Measurements from ENCODE around the gene SLC22A3. TPM values are rescaled to one million over a fixed set of nuclear protein-coding genes. Genes with fewer than 3 reads are reported as not detected.
A peak's percentile ranks its signal among the peaks of the same experiment; 100 is the strongest.
"Not testable (repeated sequence)": the region's sequence is repeated elsewhere in the genome, so short reads cannot be mapped to it uniquely, and the experiment has no call there.

The SLC22A3 gene
- total and polyA plus RNA-seq, 4 donors, result 9.5 to 65.0 (median 33.3) TPM

DNA sequence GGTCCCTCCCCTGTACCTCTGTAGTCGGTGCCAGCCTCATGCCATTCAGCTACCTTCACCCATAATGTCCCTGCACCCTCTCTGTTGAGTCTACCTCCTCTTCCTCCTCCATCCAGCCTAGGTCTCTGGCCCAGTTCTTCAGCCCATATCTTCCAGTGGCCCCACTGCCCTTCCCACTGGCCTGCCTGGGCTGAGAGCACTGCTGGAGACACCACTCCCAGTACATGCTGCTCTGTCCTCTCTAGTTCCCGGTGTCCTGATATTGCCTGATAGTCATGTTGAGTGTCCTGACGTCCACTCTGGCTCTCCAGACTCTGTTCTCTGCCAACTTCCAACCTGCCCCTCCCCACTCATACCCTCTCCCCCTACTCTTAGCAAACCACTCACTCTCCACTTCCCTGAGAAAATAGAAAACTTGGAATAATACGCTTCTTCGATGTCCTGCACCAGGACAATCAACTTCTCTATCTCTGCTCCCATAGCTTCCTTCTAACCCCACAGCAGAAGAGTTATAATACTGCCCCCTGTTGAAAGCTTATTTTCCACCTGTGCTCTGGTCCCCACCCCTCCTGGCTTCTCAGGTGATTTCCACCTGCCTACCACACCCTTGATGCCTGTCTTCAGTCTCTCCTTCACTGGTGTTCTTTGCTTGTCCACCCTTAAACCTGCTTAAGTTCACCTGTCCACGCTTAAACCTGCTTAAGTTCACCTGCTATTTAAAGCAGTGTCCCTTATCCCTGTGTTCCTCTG lies 19.8 kb downstream of the SLC22A3 start:
- DNase-seq (no peak), ATAC-seq (ENCODE audit: insufficient read depth, low FRiP score) (peak; percentile 7)
- Histone ChIP-seq H3K9me3 (ENCODE audit: control insufficient read depth in 4 of 4, insufficient read depth in 3 of 4, low read length in 3 of 4) (peaks cover 0 to 7% (median 2%) of the 10 kb centered on the region in 4 donors), H3K36me3 (ENCODE audit: control insufficient read depth in 4 of 4, insufficient read depth in 4 of 4, low read length in 4 of 4) (no peaks in the 10 kb centered on the region), H3K4me1 (ENCODE audit: control insufficient read depth in 5 of 5, insufficient read depth in 5 of 5, low read length in 5 of 5) (peaks cover 0 to 3% (median 0%) of the 10 kb centered on the region in 5 donors), H3K27me3 (ENCODE audit: control insufficient read depth in 3 of 3, insufficient read depth in 3 of 3, low read length in 2 of 3) (no peaks in the 10 kb centered on the region), H3K4me3 (no peak overlapping the region), H3K27ac (ENCODE audit: low read depth in 1 of 2, low read length in 1 of 2) (no peak overlapping the region), H3K9ac (ENCODE audit: insufficient read depth in 1 of 2, low read length in 2 of 2) (no peak overlapping the region)
- TF ChIP-seq, protein P1, sequence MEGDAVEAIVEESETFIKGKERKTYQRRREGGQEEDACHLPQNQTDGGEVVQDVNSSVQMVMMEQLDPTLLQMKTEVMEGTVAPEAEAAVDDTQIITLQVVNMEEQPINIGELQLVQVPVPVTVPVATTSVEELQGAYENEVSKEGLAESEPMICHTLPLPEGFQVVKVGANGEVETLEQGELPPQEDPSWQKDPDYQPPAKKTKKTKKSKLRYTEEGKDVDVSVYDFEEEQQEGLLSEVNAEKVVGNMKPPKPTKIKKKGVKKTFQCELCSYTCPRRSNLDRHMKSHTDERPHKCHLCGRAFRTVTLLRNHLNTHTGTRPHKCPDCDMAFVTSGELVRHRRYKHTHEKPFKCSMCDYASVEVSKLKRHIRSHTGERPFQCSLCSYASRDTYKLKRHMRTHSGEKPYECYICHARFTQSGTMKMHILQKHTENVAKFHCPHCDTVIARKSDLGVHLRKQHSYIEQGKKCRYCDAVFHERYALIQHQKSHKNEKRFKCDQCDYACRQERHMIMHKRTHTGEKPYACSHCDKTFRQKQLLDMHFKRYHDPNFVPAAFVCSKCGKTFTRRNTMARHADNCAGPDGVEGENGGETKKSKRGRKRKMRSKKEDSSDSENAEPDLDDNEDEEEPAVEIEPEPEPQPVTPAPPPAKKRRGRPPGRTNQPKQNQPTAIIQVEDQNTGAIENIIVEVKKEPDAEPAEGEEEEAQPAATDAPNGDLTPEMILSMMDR (IDR thresholded peaks at IDR 0.05; ENCODE audit: control extremely low read depth, extremely low read depth), result no peak
- WGBS, 2 donors, result 64 to 86% methylated on average over 6 of the region's 6 CpGs

DNA sequence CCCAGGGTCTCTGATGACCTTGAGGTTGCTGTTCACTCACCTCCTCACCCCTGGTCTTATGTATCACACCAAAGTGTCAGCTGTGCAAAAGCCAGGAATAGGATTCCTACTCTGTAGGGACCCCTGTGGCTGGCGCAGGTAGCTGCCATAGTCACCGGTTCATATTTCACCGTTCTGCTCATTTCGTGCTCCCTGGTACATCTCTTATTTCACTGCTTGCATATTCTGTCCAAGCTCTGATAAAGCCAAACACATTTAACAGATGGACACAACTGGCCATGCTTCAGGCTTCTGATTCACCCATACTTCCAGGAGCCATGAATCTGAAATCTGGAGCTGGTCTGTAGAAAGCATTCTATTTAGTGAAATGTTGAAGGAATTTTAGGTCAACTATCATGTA lies 20.5 kb downstream of the SLC22A3 start:
- WGBS, 2 donors, result 87 to 92% methylated on average over 4 of the region's 4 CpGs
- DNase-seq, result no peak
- H3K27me3 ChIP-seq (ENCODE audit: control insufficient read depth in 3 of 3, insufficient read depth in 3 of 3, low read length in 2 of 3), result no peaks in the 10 kb centered on the region

DNA sequence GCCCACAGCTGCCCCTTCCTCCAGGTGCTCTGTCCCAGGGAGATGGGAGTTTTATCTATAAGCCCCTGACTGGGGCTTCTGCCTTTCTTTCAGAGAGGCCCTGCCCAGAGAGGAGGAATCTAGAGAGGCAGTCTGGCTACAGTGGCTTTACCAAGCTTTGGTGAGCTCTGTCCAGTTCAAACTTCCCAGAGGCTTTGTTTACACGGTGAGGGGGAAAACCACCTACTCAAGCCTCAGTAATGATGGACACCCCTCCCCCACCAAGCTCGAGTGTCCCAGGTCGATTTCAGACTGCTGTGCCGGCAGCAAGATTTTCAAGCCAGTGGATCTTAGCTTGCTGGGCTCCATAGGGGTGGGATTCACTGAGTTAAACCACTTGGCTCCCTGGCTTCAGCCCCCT lies 25.4 kb downstream of the SLC22A3 start:
- H3K36me3 ChIP-seq (ENCODE audit: control insufficient read depth in 4 of 4, insufficient read depth in 4 of 4, low read length in 4 of 4); H3K9ac ChIP-seq (ENCODE audit: insufficient read depth in 1 of 2, low read length in 2 of 2); H3K9me3 ChIP-seq (ENCODE audit: control insufficient read depth in 4 of 4, insufficient read depth in 3 of 4, low read length in 3 of 4); H3K4me3 ChIP-seq; ATAC-seq (ENCODE audit: insufficient read depth, low FRiP score); H3K27me3 ChIP-seq (ENCODE audit: control insufficient read depth in 3 of 3, insufficient read depth in 3 of 3, low read length in 2 of 3); H3K27ac ChIP-seq (ENCODE audit: low read depth in 1 of 2, low read length in 1 of 2); DNase-seq; H3K4me1 ChIP-seq (ENCODE audit: control insufficient read depth in 5 of 5, insufficient read depth in 5 of 5, low read length in 5 of 5): not testable (repeated sequence)
- WGBS, 2 donors, result 59 to 85% methylated on average over 4 of the region's 4 CpGs

More for the DNA sequence above, 20.5 kb downstream of the SLC22A3 start:
- Histone ChIP-seq H3K9ac (ENCODE audit: insufficient read depth in 1 of 2, low read length in 2 of 2) (no peak overlapping the region), H3K4me1 (ENCODE audit: control insufficient read depth in 5 of 5, insufficient read depth in 5 of 5, low read length in 5 of 5) (peaks cover 0 to under 1% (median 0%) of the 10 kb centered on the region in 5 donors), H3K4me3 (no peak overlapping the region), H3K9me3 (ENCODE audit: control insufficient read depth in 4 of 4, insufficient read depth in 3 of 4, low read length in 3 of 4) (peaks cover 0 to 7% (median 2%) of the 10 kb centered on the region in 4 donors), H3K36me3 (ENCODE audit: control insufficient read depth in 4 of 4, insufficient read depth in 4 of 4, low read length in 4 of 4) (no peaks in the 10 kb centered on the region), H3K27ac (ENCODE audit: low read depth in 1 of 2, low read length in 1 of 2) (no peak overlapping the region)
- TF ChIP-seq, protein P1 (IDR thresholded peaks at IDR 0.05; ENCODE audit: control extremely low read depth, extremely low read depth), result no peak
- no peak for ATAC-seq (ENCODE audit: insufficient read depth, low FRiP score)

DNA sequence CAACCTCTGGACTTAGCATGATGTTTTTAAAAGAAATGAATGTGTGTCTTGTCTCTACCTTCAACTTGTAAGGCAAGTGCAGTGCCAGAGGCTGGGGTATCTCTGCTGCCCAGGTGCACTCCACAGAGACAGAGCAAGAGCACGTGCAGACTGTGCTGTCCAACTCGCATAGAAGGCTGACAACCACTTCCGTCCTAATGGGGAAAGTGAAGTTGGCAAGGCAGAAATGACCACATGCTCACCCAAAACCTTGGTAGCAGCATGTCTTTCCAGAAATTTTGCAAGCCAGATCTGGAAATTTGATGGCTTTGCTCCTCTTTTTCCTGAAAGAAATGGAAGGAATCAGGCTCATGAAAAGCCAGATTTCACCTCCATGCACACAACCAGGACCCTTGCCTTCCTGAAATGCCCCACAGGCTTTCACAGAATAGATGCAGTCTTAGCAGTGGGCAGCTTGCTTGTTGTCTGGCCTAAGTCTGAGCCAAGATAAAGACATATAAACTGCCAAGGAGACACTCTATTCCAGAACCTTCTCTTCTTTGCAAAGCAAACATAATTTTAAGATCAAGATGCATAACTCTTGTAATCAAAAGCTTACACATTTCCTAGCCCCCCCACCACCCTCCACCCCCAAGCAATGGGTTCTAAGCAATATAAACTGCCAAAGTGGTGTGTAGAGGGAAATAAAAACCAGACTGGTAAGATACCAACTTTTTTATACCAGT lies 26.8 kb downstream of the SLC22A3 start:
- peaks cover 0 to 4% (median 0%) of the 10 kb centered on the region in 5 donors for H3K4me1 ChIP-seq (ENCODE audit: control insufficient read depth in 5 of 5, insufficient read depth in 5 of 5, low read length in 5 of 5)
- ATAC-seq (ENCODE audit: insufficient read depth, low FRiP score) (no peak), DNase-seq (no peak)
- H3K4me3 ChIP-seq, result no peak overlapping the region
- H3K27me3 ChIP-seq (ENCODE audit: control insufficient read depth in 3 of 3, insufficient read depth in 3 of 3, low read length in 2 of 3), result no peaks in the 10 kb centered on the region
- TF ChIP-seq, protein P1 (IDR thresholded peaks at IDR 0.05; ENCODE audit: control extremely low read depth, extremely low read depth), result no peak
- WGBS, 2 donors, result 59 to 84% methylated on average over 3 of the region's 3 CpGs
- peaks cover 0 to 5% (median 1%) of the 10 kb centered on the region in 4 donors for H3K9me3 ChIP-seq (ENCODE audit: control insufficient read depth in 4 of 4, insufficient read depth in 3 of 4, low read length in 3 of 4)
- no peaks in the 10 kb centered on the region for H3K36me3 ChIP-seq (ENCODE audit: control insufficient read depth in 4 of 4, insufficient read depth in 4 of 4, low read length in 4 of 4)
- H3K9ac ChIP-seq (ENCODE audit: insufficient read depth in 1 of 2, low read length in 2 of 2), result no peak overlapping the region
- peak overlapping the region in 1 of 2 donors; percentile 24 for H3K27ac ChIP-seq (ENCODE audit: low read depth in 1 of 2, low read length in 1 of 2)

Measured in lung (tissue), 12 donors.